GM20431 (cell line): ENCODE measurements around the gene SLC38A5.
"Not testable (repeated sequence)": the region's sequence is repeated elsewhere in the genome, so short reads cannot be mapped to it uniquely, and the experiment has no call there.

Experiments
- in situ Hi-C: fragments of 300-500 bp; cut with MseI, MboI; formaldehyde crosslinking; loops from one replicate; pipeline ENCODE4 v1.15.0; 2020; ENCODE audit warnings: low sequenced_read_pairs; ENCODE audit not compliant: unreplicated experiment

Gene SLC38A5

DNA sequence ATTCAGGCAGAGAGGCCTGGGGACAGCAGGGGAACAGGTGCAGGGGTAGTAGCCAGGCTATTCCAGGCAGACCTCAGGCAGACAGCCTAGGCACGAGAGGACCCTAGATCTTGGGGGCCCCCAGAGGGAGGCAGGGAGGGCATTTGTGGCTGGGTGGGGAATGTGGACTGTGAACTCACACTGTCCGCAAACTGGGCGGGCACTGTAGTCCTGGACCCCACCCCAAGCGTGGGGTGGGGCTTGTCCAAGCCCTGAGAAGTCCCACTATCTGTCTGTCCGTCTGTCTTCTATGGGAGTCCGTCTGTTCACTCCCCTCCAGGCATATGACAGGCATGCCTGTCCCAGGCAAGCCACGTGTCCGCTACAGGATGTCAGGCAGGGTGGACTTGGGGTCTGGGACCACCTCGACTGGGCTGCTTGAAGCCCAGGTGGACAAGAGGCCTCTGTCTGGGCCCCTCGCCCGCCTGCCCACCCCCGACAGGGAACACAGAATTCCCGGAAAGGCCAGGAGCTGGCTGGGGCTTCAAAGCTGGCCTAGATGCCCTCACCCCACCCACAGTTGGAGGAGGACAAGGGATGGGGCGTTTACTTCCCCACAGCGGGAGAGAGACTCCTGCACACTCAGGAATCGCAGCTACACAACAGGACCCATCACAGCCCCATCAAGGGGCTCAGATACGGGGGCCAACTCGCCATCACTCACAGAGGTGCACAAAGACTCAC, at the start of gene SLC38A5:
Gene SLC38A5, minus strand, starts transcription at position 151 of the 723 bp plus-strand sequence. CDS start 2,336 bp downstream, outside the sequence.
- in situ Hi-C loops = no loop called here

DNA sequence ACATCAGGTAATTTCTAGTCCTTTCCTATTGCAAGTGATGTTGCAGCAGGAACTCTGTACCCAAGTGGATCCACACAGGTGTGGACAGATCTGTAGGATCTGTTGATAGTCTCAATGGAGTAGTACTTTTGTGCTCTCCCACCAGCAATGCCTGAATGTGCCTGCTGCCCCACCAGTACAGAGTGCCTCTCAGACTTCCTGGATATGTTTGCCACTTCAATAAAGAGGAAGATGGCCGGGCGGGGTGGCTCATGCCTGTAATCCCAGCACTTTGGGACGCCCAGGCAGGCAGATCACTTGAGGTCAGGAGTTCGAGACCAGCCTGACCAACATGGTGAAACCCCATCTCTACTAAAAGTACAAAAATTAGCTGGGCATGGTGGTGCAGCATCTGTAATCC, 49.4 kb upstream of the SLC38A5 start:
- in situ Hi-C loops = not testable (repeated sequence)

DNA sequence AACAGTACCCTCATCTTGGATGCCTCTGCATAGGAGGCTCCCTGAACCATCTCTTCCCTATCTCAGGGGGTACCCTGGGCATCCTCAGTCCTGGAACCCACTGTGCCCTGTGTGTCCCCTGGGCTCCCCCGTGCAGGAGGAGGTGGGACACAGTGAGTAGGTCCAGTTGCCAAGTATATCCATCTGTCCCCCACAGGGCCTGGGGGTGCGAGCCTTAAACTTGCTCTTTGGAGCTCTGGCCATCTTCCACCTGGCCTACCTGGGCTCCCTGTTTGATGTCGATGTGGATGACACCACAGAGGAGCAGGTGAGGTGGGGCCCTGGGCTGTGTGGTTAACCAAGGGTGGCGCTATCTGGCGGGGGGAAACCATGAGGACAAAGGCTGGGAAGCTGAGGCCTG, 46.9 kb upstream of the SLC38A5 start:
- in situ Hi-C loops = no loop called here

DNA sequence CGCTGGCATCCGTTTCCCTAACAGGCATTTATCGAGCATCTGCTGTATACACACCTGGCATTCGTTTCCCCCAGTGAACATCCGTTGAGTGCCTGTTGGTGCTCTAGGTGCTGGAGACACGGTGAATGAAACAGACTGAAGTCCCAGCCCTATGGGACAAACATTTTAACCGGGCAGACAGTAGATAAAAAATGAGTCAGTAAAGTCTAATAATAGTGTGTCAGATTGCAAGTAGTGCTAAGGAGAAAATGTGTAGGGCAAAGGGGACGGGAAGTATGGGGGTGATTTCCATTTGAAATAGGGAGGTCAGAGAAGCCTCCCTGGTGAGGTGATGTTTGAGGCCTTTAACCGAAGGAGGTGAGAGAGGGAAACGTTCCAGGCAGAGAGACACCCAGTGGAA, 46.2 kb upstream of the SLC38A5 start:
- in situ Hi-C loops = no loop called here

DNA sequence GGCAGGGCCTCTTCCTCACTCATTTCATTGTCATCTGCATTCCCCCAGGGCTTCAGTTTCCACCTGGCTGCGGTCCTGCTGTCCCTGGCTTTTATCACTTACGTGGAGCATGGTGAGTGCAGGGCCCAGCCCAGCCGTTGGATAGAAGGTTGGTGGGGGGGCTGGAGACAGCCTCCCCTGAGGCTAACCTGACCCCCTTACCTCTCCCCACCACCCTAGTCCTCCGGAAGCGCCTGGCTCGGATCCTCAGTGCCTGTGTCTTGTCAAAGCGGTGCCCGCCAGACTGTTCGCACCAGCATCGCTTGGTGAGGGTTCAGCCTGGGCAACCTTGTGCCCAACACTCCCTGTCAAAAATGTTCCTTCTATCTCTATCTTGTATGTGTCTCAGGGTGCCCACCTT, 45.8 kb upstream of the SLC38A5 start:
- in situ Hi-C loops = no loop called here

DNA sequence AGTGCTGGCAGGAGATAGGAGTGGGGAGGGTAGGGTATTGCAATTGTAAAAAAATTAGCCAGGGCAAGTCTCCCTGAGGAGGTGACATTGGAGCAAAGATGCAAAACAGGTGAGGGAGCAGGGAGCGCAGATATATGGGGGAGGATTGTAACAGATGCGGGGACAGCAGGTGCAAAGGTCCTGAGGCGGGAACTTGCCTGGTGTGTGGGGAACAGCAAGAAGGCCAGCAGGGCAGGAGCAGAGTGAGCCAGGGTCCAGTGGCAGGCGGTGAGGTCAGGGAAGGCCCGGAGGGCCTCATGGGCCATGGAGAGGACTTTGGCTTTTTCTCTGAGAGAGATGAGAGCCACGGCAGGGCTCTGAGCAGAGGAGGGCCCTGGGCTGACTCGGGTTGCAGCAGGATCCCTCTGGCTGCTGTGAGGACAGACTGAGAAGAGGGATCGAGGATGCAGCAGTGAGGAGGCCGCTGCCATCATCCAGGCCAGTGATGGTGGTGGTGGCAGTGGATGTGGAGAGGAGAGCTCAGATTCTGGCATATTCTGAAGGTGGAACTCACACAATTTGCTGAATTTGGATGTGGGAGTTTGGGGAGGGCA, 44.9 kb upstream of the SLC38A5 start:
- in situ Hi-C loops = no loop called here

DNA sequence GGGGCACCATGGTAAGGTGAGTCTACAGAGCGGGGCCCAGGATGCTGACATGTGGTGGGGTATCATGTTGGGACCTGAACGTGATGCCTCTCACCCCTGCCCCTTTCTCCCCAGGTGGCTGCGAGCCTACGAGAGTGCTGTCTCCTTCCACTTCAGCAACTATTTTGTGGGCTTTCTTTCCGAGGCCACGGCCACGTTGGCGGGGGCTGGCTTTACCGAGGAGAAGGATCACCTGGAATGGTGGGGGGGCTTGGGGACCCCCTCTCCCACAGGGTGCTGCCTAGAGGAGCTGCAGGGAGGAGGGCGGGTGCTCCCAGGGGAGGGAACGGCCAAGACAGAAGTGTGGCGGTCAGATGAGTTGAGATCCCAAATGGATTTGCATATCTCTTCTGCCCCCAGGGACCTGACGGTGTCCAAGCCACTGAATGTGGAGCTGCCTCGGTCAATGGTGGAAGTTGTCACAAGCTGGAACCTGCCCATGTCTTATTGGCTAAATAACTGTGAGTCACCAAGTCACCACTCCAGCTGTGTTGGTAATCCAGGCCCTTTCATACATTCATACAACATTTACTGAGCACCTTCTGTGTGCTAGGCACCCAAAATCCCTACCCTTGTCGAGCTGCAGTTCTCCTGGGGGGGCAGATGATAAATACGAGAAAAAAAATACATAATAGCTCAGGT, 44.2 kb upstream of the SLC38A5 start:
- in situ Hi-C loops = no loop called here

DNA sequence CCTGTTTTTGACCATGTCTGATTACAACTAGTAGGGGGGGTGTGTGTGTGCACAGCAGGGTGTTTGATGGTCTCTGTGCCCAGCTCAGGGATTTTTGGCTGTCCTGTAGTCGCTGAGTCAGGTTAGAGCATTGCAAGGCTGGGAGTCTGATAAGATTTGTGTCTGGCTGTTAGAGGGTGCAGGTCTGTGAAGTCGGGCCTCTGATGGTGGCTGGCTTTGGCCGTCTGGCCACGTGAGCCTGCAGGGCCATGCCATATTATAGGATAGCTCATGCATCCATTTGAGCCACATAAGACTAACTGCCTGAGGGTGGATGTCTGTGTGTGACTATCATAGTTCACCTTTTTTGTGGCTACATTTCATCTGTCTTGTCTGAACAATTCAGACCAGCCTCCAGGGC, 43.6 kb upstream of the SLC38A5 start:
- in situ Hi-C loops = no loop called here

DNA sequence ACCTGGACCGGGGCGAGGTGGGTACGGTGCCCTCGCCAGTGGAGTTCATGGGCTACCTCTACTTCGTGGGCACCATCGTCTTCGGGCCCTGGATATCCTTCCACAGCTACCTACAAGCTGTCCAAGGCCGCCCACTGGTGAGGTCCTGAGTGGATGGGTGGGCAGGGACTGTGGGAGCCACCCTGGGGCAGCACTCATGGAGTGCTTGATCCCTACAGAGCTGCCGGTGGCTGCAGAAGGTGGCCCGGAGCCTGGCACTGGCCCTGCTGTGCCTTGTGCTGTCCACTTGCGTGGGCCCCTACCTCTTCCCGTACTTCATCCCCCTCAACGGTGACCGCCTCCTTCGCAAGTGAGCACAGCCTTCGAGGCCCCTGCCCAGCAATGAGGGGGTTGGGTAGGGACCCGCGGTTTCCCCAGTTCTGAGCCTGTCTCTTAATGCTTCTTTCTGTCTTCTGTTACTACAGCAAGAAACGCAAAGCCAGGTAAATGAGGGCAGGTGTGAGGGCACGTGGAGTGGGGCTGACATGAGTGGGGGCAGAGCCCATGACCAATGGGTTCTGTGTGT, 42.4 kb upstream of the SLC38A5 start:
- in situ Hi-C loops = no loop called here

DNA sequence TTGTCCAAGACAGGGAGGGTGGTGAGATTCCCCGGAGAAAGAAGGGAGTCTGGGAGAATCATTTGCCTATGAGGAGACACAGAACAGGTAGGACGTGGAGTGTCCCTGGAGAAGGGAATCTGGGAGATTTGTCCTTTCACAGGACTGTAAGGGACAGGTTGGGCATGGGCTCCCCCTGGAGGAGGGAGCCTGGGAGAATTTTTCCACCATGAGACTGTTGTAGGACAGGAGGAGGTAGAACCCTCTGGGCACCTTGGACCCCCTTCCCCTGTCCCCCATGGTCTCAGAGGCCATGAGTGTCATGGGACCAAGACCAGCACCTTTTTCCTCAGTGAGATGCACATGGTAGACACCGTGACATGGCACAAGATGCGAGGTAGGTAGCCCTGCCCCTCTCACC, 41.5 kb upstream of the SLC38A5 start:
- in situ Hi-C loops = no loop called here

DNA sequence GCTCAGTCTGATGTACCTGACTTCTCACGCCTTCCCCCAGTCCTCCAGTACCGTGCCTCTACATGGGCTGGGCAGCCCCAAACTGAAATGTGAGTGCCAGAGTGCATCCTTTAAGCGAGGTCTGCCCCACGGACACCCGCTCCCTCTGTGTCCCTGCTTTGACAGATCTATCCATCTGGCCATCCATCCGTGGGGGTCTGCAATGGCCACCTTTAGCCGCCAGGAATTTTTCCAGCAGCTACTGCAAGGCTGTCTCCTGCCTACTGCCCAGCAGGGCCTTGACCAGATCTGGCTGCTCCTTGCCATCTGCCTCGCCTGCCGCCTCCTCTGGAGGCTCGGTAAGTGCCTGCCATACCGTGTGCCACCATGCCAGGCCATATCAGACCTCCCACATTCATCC, 39.6 kb upstream of the SLC38A5 start:
- in situ Hi-C loops = no loop called here

DNA sequence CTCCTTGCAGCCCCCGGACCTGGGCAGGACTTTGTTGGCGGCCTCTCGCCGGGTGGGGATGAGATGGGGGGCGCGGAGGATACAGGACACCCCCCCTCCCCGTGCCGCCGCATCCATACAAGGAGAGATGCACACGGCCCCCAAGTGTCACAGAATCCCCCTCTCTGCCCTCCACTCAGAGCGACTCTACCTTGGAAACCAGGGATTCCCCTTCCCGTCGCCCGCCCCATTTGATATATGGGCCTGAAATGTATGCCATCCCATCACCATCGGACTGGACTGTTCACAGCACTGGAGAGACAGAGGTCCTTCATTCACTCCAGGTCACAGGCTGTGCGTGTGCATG, 39.2 kb upstream of the SLC38A5 start:
- in situ Hi-C loops = no loop called here

DNA sequence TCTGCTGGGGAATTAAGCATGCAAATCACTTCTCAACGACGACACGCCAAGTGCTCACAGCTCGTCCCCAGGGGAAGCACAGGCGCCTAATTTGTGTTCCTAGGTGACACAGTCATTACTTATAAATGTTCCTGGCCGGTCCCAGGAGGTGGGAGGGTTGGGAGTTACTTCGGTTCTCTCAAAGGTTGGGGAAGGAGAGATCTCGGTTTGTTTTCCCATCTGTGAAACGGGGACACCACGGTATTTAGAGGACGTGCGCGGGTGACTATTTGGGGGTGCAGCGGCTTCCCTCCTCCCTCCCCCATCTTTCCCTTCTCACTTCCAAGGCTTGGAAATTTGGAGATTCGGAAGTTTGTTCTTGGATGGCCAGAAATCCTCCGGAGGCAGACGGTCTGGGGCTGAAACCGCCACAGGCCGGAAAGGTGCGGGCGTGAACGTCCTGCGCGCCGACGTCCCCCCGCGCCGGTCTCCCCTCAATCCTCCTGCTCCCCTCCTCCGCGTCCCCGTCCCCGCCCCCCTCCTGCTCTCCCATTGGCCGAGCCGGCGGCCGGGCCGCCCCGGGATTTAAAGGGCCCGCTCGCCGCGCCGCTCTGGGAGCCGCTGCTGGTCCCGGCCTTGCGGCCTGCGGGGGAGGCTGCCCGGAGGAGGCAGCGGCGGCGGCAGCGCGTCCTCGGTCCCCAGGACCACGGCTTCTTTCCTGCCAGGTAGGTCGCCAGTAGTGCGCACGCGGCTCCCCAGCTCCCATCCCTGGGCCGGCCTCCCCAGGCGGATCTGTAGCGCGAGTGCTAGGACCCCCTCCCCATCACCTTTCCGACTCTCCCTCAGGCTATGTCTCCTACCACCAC, 38.6 kb upstream of the SLC38A5 start, which contains the start of gene PORCN:
Gene PORCN, plus strand, starts transcription at position 593 of the 845 bp plus-strand sequence. CDS start 829 bp downstream, outside the sequence.
- in situ Hi-C loops = no loop called here

DNA sequence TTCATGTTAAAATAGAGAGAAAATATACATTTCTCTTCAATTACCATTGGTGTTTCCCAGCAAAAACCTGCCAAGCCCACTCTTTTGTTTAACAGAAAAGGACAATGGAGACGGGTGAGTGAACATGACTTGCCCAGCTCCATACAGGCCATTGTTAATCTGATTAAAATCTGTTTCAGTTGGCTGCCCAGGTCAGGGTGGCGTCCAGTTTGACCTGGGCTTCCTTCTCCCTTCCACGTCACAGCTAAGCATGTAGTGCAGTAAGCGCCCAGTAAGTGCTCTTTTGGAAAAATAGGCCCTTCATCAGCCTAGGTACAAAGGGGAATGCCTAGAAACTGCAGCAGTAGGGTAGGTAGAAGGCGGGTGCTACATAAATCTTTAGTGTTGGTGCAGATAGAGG, 37.2 kb upstream of the SLC38A5 start:
- in situ Hi-C loops = no loop called here

DNA sequence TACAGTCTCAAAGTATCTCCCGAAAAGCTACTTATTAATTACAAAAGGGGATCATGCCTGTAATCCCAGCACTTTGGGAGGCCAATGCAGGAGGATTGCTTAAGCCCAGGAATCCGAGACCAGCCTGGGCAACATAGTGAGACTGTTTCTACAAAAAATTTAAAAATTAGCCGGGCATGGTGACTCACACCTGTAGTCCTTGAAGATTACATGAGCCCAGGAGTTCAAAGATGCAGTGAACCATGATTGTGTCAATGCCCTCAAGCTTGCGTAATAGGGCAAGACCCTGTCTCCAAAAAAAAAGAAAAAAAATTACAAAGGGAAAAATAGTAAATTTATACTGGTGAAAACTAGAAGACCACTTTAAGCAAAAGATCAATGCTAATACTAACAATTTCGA, 35.4 kb upstream of the SLC38A5 start:
- in situ Hi-C loops = no loop called here

DNA sequence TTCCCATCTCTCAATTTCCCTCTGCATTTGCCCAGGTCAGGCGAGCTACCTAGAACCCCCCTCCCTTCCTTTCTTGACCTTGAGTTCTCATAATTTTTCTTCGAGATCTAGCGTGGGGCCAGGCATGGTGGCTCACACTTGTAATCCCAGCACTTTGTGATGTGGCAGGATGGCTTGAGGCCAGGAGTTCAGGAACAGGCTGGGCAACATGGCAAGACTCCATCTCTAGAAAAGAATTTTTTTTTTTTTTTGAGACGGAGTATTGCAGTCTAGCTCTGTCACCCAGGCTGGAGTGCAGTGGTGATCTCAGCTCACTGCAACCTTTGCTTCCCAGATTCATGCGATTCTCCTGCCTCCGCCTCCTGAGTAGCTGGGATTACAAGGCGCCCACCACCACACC, 34.2 kb upstream of the SLC38A5 start:
- in situ Hi-C loops = no loop called here

DNA sequence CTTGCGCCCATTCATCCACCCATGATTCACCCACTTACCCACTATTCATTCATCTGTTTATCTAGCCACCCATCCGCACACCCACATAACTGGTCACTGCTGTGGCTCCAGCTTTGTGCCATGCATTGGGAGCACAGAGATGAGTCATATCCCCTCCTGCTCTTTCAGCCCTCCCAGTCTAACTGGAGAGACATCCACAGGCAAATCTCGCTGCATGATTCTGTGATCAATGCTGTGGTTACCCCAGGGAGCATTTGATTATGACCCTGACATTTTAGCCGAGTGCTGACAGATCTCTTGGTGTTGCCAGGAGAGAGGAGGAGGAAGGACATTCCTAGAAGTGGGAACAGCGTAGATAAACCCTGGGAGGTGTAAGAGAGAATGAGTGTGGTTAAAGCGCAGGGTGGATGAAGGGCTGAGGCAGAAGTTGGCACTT, 28.3 kb upstream of the SLC38A5 start:
- in situ Hi-C loops = no loop called here

DNA sequence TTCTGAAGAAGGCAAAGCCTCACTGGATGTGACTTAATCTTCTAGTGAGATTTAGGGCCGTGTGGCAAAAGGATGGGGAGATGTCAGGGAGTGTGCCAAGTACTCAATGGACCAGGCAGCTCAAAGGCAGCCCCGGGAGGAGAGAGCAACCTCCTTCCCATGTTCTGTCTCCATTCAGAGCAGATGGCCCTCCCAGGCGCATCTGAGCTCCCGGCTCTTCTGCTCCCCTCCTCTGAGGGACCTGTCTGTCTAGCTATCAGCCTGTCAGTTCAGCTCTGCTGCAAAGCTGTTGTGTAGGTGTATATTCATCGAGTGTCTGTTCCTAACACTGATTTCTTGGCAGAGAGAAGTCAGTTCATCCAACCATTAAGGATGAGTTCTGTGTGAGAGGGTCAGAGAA, 27.8 kb upstream of the SLC38A5 start:
- in situ Hi-C loops = no loop called here

DNA sequence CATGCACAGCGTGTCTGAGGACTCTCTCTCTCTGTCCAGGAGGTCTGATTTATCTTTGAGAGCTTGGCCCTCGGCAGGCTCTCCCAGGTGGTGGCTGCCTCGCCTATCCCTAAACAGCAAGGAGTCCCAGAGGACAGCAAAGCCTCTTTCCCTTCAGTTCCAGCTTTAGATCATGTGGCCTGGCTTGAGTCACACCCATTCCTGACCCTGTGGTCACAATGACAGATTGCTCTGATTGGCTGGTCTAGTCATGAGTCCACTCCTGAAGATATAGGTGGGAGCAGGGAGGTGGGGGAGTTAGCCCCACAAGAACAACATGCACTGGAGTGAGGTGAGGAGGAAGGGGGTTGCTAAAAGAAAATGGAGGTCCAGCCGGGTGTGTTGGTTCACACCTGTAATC, 26.6 kb upstream of the SLC38A5 start:
- in situ Hi-C loops = no loop called here

DNA sequence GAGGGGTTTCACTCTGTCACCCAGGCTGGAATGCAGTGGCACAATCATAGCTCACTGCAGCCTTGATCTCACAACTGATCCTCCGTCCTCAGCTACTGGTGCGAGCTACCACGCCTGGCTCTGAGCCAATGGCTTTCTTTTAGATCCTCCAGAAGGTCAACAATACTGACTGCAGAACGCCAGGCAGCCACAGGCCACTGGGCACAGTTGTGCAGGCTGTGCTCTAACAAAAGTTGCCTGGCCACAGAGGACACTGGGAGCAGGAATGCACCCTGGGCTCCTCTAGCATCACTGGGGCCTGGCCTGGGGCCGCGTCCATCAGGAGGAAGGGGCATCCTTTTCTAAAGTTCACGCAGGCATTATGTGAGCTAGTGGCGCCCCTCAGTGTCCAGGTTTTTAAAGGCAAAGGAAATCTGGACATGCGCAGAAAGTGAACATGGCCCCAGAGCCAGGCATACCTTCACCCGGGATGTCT, 23.9 kb upstream of the SLC38A5 start:
- in situ Hi-C loops = no loop called here
